ENCODE measurements around the gene YIPF6.
"Not testable (repeated sequence)": the region's sequence is repeated elsewhere in the genome, so short reads cannot be mapped to it uniquely, and the experiment has no call there.

The YIPF6 gene, protein sequence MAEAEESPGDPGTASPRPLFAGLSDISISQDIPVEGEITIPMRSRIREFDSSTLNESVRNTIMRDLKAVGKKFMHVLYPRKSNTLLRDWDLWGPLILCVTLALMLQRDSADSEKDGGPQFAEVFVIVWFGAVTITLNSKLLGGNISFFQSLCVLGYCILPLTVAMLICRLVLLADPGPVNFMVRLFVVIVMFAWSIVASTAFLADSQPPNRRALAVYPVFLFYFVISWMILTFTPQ

DNA sequence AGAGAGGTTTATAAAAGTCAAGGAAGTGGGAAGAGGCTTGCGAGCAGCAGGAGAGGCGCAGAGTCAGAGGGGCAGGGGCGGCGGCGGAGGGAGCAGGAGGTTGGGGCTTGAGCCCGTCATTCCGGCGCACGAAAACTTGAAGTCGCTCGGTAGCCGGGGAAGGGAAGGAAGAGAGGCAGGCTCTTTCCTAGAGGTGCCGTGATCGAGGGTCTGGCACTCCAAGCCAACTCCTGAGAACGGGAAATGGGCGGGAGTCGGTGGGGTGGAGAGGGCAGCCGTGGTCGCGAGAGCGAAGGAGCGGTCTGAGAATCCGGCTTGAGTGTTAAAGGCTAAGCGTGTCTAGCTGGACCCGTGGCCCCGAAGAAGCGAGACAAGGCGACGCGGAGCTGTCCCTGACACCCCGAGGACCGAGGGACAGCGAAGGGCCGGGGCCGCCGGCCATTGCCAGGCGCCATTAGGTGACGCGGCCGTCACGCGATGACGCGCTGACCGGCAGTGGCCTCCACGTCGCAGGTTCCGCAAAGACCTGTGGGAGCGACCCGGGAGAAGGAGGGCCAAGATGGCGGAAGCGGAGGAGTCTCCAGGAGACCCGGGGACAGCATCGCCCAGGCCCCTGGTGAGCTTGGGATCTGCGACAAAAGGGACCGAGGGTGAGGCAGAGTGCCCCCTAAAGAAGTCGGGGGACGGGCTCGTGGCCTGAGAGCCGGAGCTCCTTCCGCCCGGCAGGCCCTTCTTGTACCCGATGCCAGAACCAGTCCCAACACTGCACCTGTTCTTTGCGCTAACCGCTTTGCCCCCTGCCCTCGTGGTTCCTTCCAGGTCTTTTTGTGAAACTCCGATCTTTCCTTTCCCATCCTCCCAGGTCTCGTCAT is at the start of gene YIPF6:
Gene YIPF6 (plus strand): TSS at position 544 of the 872 bp plus-strand sequence. CDS start 16 bp downstream, at position 560.
- peak; percentile 79 for DNase-seq (ENCODE audit: low read depth)

DNA sequence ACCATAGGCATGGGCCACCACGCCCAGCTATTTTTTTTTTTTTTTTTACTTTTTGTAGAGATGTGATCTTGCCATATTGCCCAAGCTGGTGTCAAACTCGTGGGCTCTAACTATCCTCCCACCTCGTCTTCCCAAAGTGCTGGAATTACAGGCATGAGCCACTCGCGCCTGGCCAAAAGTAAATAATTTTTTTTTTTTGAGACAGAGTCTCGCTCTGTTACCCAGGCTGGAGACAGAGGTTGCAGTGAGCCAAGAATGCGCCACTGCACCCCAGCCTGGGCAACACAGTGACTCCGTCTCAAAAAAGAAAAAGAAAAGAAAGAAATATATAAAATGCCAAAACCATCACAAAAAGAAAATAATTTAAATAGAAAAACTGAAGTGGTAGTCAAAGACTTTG is 47.1 kb upstream of the YIPF6 start:
- no peak for DNase-seq (ENCODE audit: low read depth)

DNA sequence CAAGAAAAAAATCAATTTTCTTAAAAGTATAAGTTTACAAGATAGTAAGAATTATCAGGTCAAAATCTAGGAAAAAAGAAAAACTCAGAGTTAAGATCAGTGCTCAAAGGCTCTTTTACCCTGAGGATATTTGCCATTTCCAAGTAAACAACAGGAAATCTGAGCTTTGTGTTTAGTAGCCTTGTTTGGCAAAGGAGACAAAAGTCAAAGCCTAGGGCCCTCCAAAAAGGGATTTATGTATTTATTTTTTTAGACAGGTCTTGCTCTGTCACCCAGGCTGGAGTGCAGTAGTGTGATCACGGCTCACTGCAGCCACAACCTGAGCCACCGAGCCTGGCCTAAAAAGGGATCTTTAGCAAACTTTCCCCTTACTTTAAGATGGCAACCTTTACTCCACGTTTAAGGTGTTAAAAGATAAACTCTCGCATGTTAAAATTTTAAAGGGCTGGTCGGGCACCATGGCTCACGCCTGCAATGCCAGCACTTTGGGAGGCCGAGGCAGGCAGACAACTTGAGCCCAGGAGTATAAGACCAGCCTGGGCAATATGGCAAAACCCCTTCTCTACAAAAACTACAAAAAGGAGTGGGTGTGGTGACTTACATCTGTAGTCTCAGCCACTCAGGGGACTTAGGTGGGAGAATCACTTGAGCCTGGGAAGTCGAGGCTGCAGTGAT is 44.2 kb upstream of the YIPF6 start:
- no peak for DNase-seq (ENCODE audit: low read depth)

DNA sequence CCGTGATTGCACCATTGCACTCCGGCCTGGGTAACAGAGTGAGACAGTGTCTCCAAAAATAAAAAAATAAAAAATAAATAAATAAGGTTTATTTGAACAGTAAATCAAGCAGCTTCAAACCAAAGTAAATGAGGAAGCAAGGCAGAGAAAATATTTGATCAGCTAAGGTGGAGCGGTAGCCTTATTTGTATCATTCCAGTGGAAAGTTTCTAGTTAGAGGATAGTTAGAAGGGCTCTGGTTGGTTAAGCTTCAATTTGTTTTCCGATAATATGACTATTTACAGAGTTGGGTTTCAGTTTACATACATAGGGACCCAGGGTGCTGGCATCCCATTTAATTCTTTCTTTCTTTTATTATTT is 43.7 kb upstream of the YIPF6 start:
- no peak for DNase-seq (ENCODE audit: low read depth)

DNA sequence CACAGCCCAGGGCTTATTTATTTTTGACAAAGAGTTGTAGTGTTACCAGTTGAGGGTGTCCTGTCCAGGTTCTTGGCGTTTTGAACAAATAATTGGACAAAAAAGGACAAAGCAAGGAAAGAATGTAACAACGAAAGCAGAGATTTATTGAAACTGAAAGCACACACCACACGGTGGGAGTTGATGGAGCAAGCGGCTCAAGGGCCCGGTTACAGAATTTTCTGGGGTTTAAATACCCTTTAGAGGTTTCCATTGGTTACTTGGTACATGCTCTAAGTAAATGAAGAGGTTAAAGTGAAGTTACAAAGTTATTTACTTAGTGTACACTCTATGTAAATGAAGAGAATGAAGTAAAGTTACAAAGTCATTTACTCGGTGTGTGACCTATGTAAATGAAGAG is 37.8 kb upstream of the YIPF6 start:
- no peak for DNase-seq (ENCODE audit: low read depth)

DNA sequence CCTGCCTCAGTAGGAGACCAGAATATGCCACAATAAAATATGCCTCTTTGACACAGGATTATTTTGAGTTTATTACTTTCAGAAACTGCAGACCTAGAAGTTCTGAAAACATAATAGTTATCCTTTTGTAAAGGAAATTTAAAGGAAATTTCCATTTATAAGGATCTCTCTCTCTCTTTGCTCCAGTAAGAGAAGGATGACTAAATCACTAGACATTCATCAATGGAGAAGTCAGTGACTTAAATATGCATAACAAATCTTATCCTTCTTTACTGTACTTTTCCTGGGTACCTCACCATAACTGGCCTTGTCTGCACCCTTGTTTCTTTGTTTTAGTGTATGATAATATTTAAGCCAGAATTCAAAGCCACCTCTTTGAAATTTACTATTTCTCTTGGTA is 37.3 kb upstream of the YIPF6 start:
- DNase-seq (ENCODE audit: low read depth) = peak; percentile 42

DNA sequence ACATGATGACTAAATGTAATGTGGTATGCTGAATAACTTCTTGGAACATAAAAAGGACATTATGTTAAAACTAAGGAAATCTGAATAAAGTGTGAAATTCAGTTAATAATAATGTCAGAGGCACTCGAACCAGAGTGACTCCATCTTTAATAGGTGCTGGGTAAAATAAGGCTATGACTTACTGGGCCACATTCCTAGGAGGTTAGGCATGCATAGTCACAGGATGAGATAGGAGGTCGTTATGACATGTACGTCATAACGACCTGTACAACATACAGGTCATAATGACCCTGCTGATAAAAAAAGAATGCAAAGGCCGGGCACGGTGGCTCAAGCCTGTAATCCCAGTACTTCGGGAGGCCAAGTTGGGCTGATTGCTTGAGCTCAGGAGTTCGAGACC is 36.7 kb upstream of the YIPF6 start:
- peak; percentile 81 for DNase-seq (ENCODE audit: low read depth)

DNA sequence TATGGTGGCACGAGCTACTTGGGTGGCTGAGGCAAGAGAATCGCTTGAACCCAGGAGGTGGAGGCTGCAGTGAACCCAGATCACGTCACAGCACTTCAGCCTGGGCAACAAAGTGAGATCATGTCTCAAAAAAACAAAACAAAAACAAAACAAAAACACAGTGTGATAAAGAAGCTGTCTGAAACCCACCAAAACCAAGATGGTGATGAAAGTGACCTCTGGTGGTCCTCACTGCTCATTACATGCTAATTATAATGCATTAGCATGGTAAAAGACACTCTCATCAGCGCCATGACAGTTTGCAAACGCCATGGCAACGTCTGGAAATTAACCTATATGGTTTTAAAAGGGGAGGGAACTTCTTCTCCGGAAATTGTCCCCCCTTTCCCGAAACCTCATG is 36.2 kb upstream of the YIPF6 start:
- peak; percentile 72 for DNase-seq (ENCODE audit: low read depth)

DNA sequence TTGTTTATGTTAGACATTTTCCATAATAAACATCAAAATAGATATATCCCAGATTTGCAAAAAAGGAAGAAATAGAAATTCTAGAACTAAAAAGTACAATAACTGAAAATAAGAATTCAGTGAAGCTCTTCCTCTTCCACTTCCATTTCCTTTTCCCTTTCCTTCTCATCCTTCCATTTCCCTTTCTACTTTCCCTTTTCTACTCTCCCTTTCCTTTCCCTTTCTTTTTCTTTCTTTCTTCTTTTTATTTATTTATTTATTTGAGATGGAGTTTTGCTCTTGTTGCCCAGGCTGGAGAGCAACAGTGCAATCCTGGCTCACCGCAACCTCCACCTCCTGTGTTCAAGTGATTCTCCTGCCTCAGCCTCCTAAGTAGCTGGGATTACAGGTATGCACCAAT is 35.0 kb upstream of the YIPF6 start:
- no peak for DNase-seq (ENCODE audit: low read depth)

DNA sequence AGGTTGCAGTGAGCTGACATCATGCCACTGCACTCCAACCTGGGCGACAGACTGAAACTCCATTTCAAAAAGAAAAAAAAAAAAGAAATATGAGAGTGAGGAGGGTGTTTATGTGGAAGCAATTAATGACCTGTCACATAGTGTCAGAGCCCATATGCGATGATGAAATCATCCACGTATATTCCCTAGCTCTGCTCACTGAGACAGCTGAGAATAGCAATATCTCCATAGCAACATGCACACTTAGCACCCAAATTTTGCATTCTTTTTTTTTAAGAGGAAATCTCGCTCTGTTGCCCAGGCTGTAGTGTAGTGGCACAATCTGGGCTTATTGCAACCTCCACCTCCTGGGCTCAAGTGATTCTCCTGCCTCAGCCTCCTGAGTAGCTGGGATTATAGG is 34.1 kb upstream of the YIPF6 start:
- DNase-seq (ENCODE audit: low read depth) = no peak

DNA sequence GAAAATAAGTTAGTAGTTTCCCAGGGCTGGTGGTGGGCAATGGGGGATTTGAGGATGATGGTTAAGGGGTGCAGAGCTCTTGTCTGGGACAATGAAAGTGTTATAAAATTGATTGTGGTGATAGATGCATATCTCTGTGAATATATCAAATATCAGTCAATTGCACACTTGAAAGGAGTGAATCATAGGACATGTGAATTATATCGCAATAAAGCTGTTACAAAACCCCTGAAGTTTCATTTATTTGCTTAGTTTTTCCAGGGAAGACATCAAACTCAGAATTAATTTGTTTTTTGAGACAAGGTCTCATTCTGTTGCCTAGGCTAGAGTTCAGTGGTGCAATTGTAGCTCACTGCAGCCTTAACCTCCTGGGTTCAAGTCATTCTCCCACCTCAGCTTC is 17.9 kb upstream of the YIPF6 start:
- DNase-seq (ENCODE audit: low read depth) = no peak

DNA sequence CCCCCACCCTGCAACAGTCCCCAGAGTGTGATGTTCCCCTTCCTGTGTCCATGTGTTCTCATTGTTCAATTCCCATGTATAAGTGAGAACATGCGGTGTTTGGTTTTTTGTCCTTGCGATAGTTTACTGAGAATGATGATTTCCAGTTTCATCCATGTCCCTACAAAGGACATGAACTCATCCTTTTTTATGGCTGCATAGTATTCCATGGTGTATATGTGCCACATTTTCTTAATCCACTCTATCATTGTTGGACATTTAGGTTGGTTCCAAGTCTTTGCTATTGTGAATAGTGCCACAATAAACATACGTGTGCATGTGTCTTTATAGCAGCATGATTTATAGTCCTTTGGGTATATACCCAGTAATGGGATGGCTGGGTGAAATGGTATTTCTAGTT is 12.7 kb upstream of the YIPF6 start:
- DNase-seq (ENCODE audit: low read depth) = not testable (repeated sequence)

DNA sequence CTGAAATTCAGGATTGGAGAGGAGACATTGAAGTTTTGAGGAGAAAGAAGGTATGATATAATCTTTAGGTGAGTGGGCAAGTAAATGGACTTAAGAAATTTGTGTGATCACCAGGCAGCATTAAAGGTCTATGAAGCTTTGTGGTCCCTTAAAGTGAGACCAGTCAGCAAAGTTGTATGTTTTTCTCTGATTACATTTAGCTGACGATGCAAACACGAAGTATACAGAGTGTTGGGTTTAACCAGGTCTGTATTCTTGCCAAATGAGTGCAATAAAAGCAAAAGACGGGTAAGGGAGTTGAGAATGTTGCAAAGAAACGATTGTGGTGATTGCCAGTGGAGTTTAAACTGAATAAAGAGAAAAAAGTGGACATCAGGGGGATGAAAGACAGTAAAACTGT is 11.6 kb upstream of the YIPF6 start:
- DNase-seq (ENCODE audit: low read depth) = no peak

DNA sequence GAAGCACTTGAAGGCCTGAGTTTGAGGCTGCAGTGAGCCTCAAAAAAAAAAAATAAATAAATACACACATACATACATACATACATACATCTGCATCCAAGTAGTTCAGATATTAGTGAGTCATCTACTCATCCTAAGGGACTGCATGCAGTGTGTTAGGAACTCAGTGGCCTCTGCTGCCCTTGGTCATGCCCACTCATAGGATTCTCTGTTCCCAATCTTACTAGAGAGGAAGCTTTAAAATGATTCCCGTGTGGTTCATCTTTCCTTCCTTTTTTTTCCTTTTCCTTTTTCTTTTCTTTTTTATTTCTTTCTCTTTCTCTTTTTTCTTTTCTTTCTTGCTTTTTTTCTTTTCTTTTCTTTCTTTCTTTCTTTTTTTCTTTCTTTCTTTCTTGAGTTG is 10.9 kb upstream of the YIPF6 start:
- no peak for DNase-seq (ENCODE audit: low read depth)

DNA sequence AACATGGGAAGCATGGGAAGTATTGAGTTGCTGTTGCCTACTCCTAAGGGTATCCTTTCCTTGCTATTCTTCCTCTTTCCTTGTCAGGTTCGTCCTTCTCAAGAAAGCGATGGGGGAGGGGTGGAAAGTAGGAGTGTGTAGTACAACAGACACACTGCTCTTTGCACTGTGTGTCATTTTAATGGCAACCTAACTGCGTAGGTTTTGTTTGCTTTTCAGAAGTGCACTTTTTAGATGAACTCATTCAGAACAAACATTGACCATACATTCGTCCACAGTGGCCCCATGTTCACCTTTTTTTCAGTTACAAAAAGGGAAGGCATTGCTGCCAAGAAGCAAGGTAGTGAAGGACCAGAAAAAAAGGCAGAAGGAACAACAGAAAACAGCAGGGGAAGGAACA is 10.2 kb upstream of the YIPF6 start:
- no peak for DNase-seq (ENCODE audit: low read depth)

DNA sequence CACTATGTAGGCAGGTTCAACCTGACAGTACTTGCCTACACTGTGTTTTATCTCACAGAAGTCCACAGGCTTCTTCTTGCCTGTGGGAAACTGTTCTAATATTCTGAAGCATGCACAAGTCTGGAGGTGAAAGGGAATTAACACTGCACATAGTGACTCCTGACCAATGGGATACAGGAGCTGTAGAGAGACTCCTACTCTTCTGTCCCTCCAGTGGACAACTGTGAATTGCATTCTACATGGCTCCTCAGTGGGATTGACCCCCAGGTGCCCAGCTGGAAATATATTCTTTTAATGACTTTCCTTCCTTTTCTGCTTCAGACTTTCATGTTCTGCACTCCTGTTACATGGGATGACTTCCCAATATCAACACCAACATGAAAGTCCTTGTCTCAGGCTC is 8.2 kb upstream of the YIPF6 start:
- DNase-seq (ENCODE audit: low read depth) = peak; percentile 62

DNA sequence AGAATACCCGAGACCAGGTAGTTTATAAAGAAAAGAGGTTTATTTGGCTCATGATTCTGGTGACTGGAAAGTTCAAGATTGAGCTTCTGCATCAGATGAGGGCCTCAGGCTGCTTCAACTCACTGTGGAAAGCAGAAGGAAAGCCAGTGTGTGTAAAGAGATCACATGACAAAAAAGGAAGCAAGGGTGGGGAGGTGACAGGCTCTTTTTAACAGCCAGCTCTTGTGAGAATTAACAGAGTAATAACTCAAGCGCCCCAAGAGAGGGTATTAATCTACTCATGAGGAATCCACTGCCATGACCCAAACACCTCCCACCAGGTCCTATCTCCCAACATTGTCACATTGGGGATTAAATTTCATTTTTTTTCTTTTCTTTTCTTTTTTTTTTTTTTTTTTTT is 6.3 kb upstream of the YIPF6 start:
- no peak for DNase-seq (ENCODE audit: low read depth)

DNA sequence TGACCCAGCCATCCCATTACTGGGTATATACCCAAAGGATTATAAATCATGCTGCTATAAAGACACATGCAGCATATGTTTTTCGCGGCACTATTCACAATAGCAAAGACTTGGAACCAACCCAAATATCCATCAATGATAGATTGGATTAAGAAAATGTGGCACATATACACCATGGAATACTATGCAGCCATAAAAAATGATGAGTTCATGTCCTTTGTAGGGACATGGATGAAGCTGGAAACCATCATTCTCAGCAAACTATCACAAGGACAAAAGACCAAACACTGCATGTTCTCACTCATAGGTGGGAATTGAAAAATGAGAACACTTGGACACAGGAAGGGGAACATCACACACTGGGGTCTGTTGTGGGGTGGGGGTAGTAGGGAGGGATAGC is 5.1 kb upstream of the YIPF6 start:
- DNase-seq (ENCODE audit: low read depth) = not testable (repeated sequence)

DNA sequence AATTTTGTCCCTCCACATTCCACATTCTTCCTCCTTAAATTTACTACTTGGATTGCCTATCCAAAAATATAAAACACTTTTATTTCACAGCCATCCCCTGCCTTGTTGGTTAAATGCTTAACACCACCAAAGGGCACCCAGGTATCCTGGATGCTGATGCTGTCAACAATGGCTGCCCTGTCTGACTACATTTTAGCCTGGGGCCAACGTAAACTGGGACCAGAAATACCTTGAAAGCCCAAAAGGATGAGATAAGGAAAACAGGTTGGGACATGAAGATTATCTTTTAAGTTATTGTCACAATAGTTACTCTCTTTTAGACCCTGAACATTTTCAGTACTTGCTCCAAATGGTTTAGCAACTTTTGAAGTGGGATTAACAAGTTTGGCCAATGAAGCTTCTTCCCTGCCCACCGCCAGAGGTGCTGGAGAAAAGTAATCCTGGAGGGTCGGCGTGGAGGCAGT is 775 bp upstream of the YIPF6 start:
- peak; percentile 68 for DNase-seq (ENCODE audit: low read depth)

DNA sequence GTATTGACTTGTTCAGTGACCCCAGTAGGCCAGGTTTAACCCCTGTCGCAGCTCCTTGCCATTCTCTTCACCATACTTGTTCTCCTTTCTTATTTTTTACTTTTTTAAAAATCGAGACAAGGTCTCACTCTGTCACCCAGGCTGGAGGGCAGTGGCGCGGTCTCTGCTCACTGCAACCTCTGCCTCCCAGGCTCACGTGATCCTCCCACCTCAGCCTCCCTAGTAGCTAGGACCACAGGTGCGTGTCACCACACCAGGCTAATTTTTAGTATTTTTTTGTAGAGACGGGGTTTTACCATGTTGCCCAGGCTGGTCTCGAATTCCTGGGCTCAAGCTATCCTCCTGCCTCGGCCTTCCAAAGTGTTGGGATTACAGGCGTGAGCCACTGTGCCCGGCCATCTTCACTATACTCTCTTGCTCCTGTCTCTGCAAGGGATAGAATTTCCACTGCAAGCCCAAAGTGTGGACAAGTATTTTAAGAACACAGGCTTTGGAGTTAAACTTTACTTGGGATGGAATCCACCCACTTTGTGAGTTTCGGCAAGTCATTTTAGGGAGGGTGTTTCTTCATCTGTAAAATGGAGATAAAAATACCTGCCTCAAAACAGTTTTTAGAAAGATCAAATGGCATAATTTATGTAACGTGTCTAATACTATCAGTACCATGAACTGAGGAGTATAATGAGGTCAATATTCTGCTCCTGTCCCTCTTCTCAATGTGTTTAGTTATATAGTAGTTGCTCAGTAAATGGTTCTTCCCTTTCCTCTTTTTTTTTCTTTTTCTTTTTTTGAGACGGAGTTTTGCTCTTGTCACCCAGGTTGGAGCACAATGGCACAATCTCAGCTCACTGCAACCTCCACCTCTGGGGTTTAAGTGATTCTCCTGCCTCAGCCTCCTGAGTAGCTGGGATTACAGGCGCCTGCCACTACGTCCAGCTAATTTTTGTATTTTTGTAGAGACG is 973 bp downstream of the YIPF6 start:
- DNase-seq (ENCODE audit: low read depth) = no peak

DNA sequence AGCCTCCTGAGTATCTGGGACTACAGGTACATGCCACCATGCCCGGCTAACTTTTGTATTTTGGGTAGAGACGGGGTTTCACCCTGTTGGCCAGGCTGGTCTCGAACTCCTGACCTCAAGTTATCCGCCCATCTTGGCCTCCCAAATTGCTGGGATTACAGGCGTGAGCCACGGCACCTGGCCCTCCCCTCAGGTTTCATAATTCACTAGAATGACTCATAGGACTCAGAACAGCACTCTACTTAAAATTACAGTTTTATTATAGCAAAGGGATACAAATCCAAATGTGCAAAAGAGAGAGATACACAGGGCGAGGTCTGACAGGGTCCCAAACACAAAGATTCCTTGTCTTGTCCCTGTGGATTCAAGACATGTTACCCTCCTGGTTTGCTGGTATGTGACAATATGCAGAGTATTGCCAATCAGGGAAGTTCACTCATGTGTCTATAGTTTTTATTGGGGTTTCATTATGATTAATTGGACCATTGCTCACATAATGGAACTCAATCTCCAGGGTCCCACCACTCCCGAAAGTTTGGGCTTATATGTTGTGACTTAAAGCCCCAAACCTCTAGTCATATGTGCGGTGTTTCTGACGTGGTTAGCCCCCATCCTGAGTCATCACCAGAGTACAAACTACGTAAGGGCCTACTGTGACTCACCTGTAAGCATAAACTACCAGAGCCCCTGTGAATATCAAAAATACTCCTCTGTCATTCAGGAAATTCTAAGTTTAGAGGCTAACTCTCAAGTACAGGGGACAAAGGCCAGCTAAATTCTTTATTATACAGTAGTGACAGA is 5.2 kb downstream of the YIPF6 start:
- DNase-seq (ENCODE audit: low read depth) = peak; percentile 88
